ENCODE data around the gene TLL2.

The TLL2 gene

GRCh38 chr10:96416643-96417042, 97.1 kb downstream of the TLL2 start:
- H3K4me2 ChIP-seq (ENCODE audit: low read length), result no peak overlapping the region
- H3K36me3 ChIP-seq (ENCODE audit: insufficient read depth, low read length), result no peaks in the 10 kb centered on the region
- H3K9me3 ChIP-seq (replicated peaks; ENCODE audit: low read length), result no peaks in the 10 kb centered on the region
- H3K9ac ChIP-seq (ENCODE audit: low read depth, low read length), result no peak overlapping the region
- no peak overlapping the region for H3K4me3 ChIP-seq (ENCODE audit: low read length)
- H3K4me1 ChIP-seq (ENCODE audit: control insufficient read depth, insufficient read depth, low read length), result no peaks in the 10 kb centered on the region
- peaks cover 40% of the 10 kb centered on the region for H3K27me3 ChIP-seq (ENCODE audit: control insufficient read depth, insufficient read depth, low read length)

- H3K4me1 ChIP-seq (ENCODE audit: control insufficient read depth, insufficient read depth, low read length), result no peaks in the 10 kb centered on the region
- H3K9me3 ChIP-seq (replicated peaks; ENCODE audit: low read length), result no peaks in the 10 kb centered on the region
- no peaks in the 10 kb centered on the region for H3K36me3 ChIP-seq (ENCODE audit: insufficient read depth, low read length)
- no peak overlapping the region for H3K4me2 ChIP-seq (ENCODE audit: low read length)
- no peak overlapping the region for H3K4me3 ChIP-seq (ENCODE audit: low read length)
- peaks cover 44% of the 10 kb centered on the region for H3K27me3 ChIP-seq (ENCODE audit: control insufficient read depth, insufficient read depth, low read length)
- no peak overlapping the region for H3K9ac ChIP-seq (ENCODE audit: low read depth, low read length)
Observed at GRCh38 chr10:96415891-96416554, 97.7 kb downstream of the TLL2 start.

GRCh38 chr10:96415150-96415890, 98.4 kb downstream of the TLL2 start:
- H3K4me1 ChIP-seq (ENCODE audit: control insufficient read depth, insufficient read depth, low read length), result no peaks in the 10 kb centered on the region

GRCh38 chr10:96414303-96414702, 99.4 kb downstream of the TLL2 start:
- peaks cover 50% of the 10 kb centered on the region for H3K27me3 ChIP-seq (ENCODE audit: control insufficient read depth, insufficient read depth, low read length)
- H3K4me2 ChIP-seq (ENCODE audit: low read length), result no peak overlapping the region
- no peaks in the 10 kb centered on the region for H3K4me1 ChIP-seq (ENCODE audit: control insufficient read depth, insufficient read depth, low read length)
- no peaks in the 10 kb centered on the region for H3K9me3 ChIP-seq (replicated peaks; ENCODE audit: low read length)
- H3K9ac ChIP-seq (ENCODE audit: low read depth, low read length), result no peak overlapping the region
- H3K4me3 ChIP-seq (ENCODE audit: low read length), result no peak overlapping the region
- no peaks in the 10 kb centered on the region for H3K36me3 ChIP-seq (ENCODE audit: insufficient read depth, low read length)

More at GRCh38 chr10:96415150-96415890, 98.4 kb downstream of the TLL2 start:
- no peaks in the 10 kb centered on the region for H3K36me3 ChIP-seq (ENCODE audit: insufficient read depth, low read length)
- peaks cover 44% of the 10 kb centered on the region for H3K27me3 ChIP-seq (ENCODE audit: control insufficient read depth, insufficient read depth, low read length)
- H3K4me2 ChIP-seq (ENCODE audit: low read length), result no peak overlapping the region
- H3K9me3 ChIP-seq (replicated peaks; ENCODE audit: low read length), result no peaks in the 10 kb centered on the region
- no peak overlapping the region for H3K9ac ChIP-seq (ENCODE audit: low read depth, low read length)
- no peak overlapping the region for H3K4me3 ChIP-seq (ENCODE audit: low read length)

GRCh38 chr10:96413151-96413787, 100.5 kb downstream of the TLL2 start:
- Histone ChIP-seq H3K9me3 (replicated peaks; ENCODE audit: low read length) (no peaks in the 10 kb centered on the region), H3K9ac (ENCODE audit: low read depth, low read length) (no peak overlapping the region), H3K4me3 (ENCODE audit: low read length) (no peak overlapping the region), H3K4me2 (ENCODE audit: low read length) (no peak overlapping the region), H3K36me3 (ENCODE audit: insufficient read depth, low read length) (no peaks in the 10 kb centered on the region), H3K4me1 (ENCODE audit: control insufficient read depth, insufficient read depth, low read length) (no peaks in the 10 kb centered on the region), H3K27me3 (ENCODE audit: control insufficient read depth, insufficient read depth, low read length) (peaks cover 54% of the 10 kb centered on the region)

- Histone ChIP-seq H3K4me2 (ENCODE audit: low read length) (no peak overlapping the region), H3K9ac (ENCODE audit: low read depth, low read length) (no peak overlapping the region), H3K9me3 (replicated peaks; ENCODE audit: low read length) (no peaks in the 10 kb centered on the region), H3K36me3 (ENCODE audit: insufficient read depth, low read length) (no peaks in the 10 kb centered on the region), H3K27me3 (ENCODE audit: control insufficient read depth, insufficient read depth, low read length) (peaks cover 54% of the 10 kb centered on the region), H3K4me3 (ENCODE audit: low read length) (no peak overlapping the region), H3K4me1 (ENCODE audit: control insufficient read depth, insufficient read depth, low read length) (no peaks in the 10 kb centered on the region)
Observed at GRCh38 chr10:96411716-96412320, 101.9 kb downstream of the TLL2 start.

- peaks cover 56% of the 10 kb centered on the region for H3K27me3 ChIP-seq (ENCODE audit: control insufficient read depth, insufficient read depth, low read length)
- H3K4me2 ChIP-seq (ENCODE audit: low read length), result no peak overlapping the region
- H3K36me3 ChIP-seq (ENCODE audit: insufficient read depth, low read length), result no peaks in the 10 kb centered on the region
Observed at GRCh38 chr10:96410296-96410695, 103.4 kb downstream of the TLL2 start.

GRCh38 chr10:96408201-96408600, 105.5 kb downstream of the TLL2 start:
- Histone ChIP-seq H3K4me1 (ENCODE audit: control insufficient read depth, insufficient read depth, low read length) (no peaks in the 10 kb centered on the region), H3K9me3 (replicated peaks; ENCODE audit: low read length) (no peaks in the 10 kb centered on the region), H3K27me3 (ENCODE audit: control insufficient read depth, insufficient read depth, low read length) (peaks cover 42% of the 10 kb centered on the region), H3K9ac (ENCODE audit: low read depth, low read length) (no peak overlapping the region), H3K4me3 (ENCODE audit: low read length) (no peak overlapping the region), H3K4me2 (ENCODE audit: low read length) (no peak overlapping the region), H3K36me3 (ENCODE audit: insufficient read depth, low read length) (no peaks in the 10 kb centered on the region)

More at GRCh38 chr10:96410296-96410695, 103.4 kb downstream of the TLL2 start:
- Histone ChIP-seq H3K9ac (ENCODE audit: low read depth, low read length) (no peak overlapping the region), H3K4me1 (ENCODE audit: control insufficient read depth, insufficient read depth, low read length) (no peaks in the 10 kb centered on the region), H3K9me3 (replicated peaks; ENCODE audit: low read length) (no peaks in the 10 kb centered on the region), H3K4me3 (ENCODE audit: low read length) (no peak overlapping the region)

- peaks cover 42% of the 10 kb centered on the region for H3K27me3 ChIP-seq (ENCODE audit: control insufficient read depth, insufficient read depth, low read length)
- no peaks in the 10 kb centered on the region for H3K9me3 ChIP-seq (replicated peaks; ENCODE audit: low read length)
- no peak overlapping the region for H3K4me3 ChIP-seq (ENCODE audit: low read length)
- no peak overlapping the region for H3K9ac ChIP-seq (ENCODE audit: low read depth, low read length)
- H3K4me2 ChIP-seq (ENCODE audit: low read length), result no peak overlapping the region
- H3K4me1 ChIP-seq (ENCODE audit: control insufficient read depth, insufficient read depth, low read length), result no peaks in the 10 kb centered on the region
- H3K36me3 ChIP-seq (ENCODE audit: insufficient read depth, low read length), result no peaks in the 10 kb centered on the region
Observed at GRCh38 chr10:96407560-96408069, 106.1 kb downstream of the TLL2 start.

GRCh38 chr10:96406091-96406490, 107.6 kb downstream of the TLL2 start:
- Histone ChIP-seq H3K4me2 (ENCODE audit: low read length) (no peak overlapping the region), H3K9me3 (replicated peaks; ENCODE audit: low read length) (no peaks in the 10 kb centered on the region), H3K27me3 (ENCODE audit: control insufficient read depth, insufficient read depth, low read length) (peaks cover 43% of the 10 kb centered on the region), H3K4me3 (ENCODE audit: low read length) (no peak overlapping the region), H3K9ac (ENCODE audit: low read depth, low read length) (no peak overlapping the region), H3K36me3 (ENCODE audit: insufficient read depth, low read length) (no peaks in the 10 kb centered on the region), H3K4me1 (ENCODE audit: control insufficient read depth, insufficient read depth, low read length) (no peaks in the 10 kb centered on the region)

All from skeletal muscle satellite cell (primary cell).